Caco-2 (cell line): ENCODE results near the gene GPC6. TPM values are rescaled to one million over a fixed set of nuclear protein-coding genes. Genes with fewer than 3 reads are reported as not detected.

ENCODE experiments used
- BruUV-seq: library from RNA; stranded (reverse); fragments of 400-500 nt; replicated peaks from 2 replicates; lab custom pipeline; 2021; lab: Mats Ljungman, UMichigan
- CTCF ChIA-PET: fragments of 300-600 bp; sonication (Branson Sonifier 250); formaldehyde crosslinking; loops from one replicate; lab custom pipeline; 2022; ENCODE audit warnings: antibody characterized with exemption; lab: Charles Lee
- POLR2A ChIA-PET: fragments of 300-600 bp; sonication (Branson Sonifier 250); formaldehyde crosslinking; loops from one replicate; lab custom pipeline; 2022; ENCODE audit warnings: antibody characterized with exemption; lab: Charles Lee
- DNase-seq, 2 experiments: peaks; one replicate each; pipeline versions ENCODE4 v3.0.0 to v3.0.0-alpha.2; 2020 to 2022
- H3K27me3 ChIP-seq: replicated peaks from 2 replicates; pipeline ENCODE4 v1.6.0; 2011; ENCODE audit warnings: low read length; ENCODE audit not compliant: control insufficient read depth, insufficient read depth
- H3K36me3 ChIP-seq: 2 replicates; pipeline ENCODE4 v1.5.1; 2011; ENCODE audit warnings: low read length; ENCODE audit not compliant: control insufficient read depth, insufficient read depth
- H3K4me1 ChIP-seq: fragments of 250-450 bp; sonication (Bioruptor Pico); 2 replicates; pipeline ENCODE4 v1.5.1; 2020; ENCODE audit warnings: mild to moderate bottlenecking
- H3K4me3 ChIP-seq: 2 replicates; pipeline ENCODE4 v1.5.1; 2011; ENCODE audit warnings: low read depth, mild to moderate bottlenecking, control low read depth, low read length
- H3K9me3 ChIP-seq: fragments of 250-450 bp; sonication (Bioruptor Pico); 2 replicates; pipeline ENCODE4 v1.5.1; 2020; ENCODE audit warnings: mild to moderate bottlenecking, moderate library complexity
- H3K27ac Mint-ChIP-seq: one replicate; pipeline ENCODE4 v1.8.0; 2022; ENCODE audit warnings: mixed read lengths; ENCODE audit not compliant: unreplicated experiment
- H3K27me3 Mint-ChIP-seq: one replicate; pipeline ENCODE4 v1.8.0; 2022; ENCODE audit warnings: mixed read lengths; ENCODE audit not compliant: insufficient read depth, unreplicated experiment
- H3K36me3 Mint-ChIP-seq: one replicate; pipeline ENCODE4 v1.8.0; 2022; ENCODE audit warnings: mild to moderate bottlenecking, mixed read lengths; ENCODE audit not compliant: insufficient read depth, unreplicated experiment
- H3K4me1 Mint-ChIP-seq: one replicate; pipeline ENCODE4 v1.8.0; 2022; ENCODE audit warnings: low read depth, mixed read lengths; ENCODE audit not compliant: unreplicated experiment
- H3K4me3 Mint-ChIP-seq: one replicate; pipeline ENCODE4 v1.8.0; 2022; ENCODE audit warnings: mild to moderate bottlenecking, moderate library complexity, mixed read lengths; ENCODE audit not compliant: unreplicated experiment
- H3K9me3 Mint-ChIP-seq: one replicate; pipeline ENCODE4 v1.8.0; 2022; ENCODE audit warnings: mixed read lengths; ENCODE audit not compliant: unreplicated experiment
- CTCF ChIP-seq, 2 experiments: fragments of 200-600 bp in 1 of 2; IDR thresholded peaks; 1 replicate in 1 of 2; 2 replicates in 1 of 2; pipeline versions ENCODE4 v1.5.1 to v1.8.0; 2011 to 2022; ENCODE audit warnings: antibody characterized with exemption in 1 of 2, control low read depth in 1 of 2, inconsistent platforms in 1 of 2, low read depth in 1 of 2, low read length in 1 of 2, mild to moderate bottlenecking in 1 of 2, moderate library complexity in 1 of 2; ENCODE audit not compliant: insufficient read depth in 1 of 2, severe bottlenecking in 1 of 2, unreplicated experiment in 1 of 2
- intact Hi-C: fragments of 100-400 bp; cut with micrococcal nuclease; formaldehyde crosslinking; loops from one replicate; pipeline ENCODE4 v1.10.0; 2022; ENCODE audit not compliant: unreplicated experiment
- total RNA-seq: library from RNA; stranded (reverse); gene quantifications from 2 replicates; pipeline ENCODE4 v1.2.3, GENCODE V29; 2022

GPC6 gene
- total RNA-seq, 1 experiment from 2014 or later: 0.16 TPM

GRCh38 chr13:94195715-94196114, 969.1 kb downstream of the GPC6 start:
- ChIA-PET CTCF (no interaction called here), POLR2A (no interaction called here)
- H3K9me3 ChIP-seq: no peaks in the 10 kb centered on the region
- Mint-ChIP-seq H3K36me3 (no peaks in the 10 kb centered on the region), H3K27ac (no peak overlapping the region), H3K4me1 (no peaks in the 10 kb centered on the region), H3K27me3 (peaks cover 3% of the 10 kb centered on the region), H3K9me3 (no peaks in the 10 kb centered on the region), H3K4me3 (no peak overlapping the region)
- intact Hi-C loops: loop anchor here (10.0 kb wide), 1 partner anchor 1301 kb away; no protein-coding TSS in a partner anchor
- no peaks in the 10 kb centered on the region for H3K4me1 ChIP-seq
- no peak for TF ChIP-seq CTCF (IDR thresholded peaks at IDR 0.05; ENCODE audit: insufficient read depth in 1 of 2, low read depth in 1 of 2, low read length in 1 of 2, severe bottlenecking in 1 of 2, unreplicated experiment in 1 of 2)
- no peaks in the 10 kb centered on the region for H3K36me3 ChIP-seq
- no peaks in the 10 kb centered on the region for H3K27me3 ChIP-seq
- no peak for DNase-seq
- no peak overlapping the region for H3K4me3 ChIP-seq
- no TSS peak for BruUV-seq

- intact Hi-C loops: loop anchor here (10.0 kb wide), 1 partner anchor 1302 kb away; no protein-coding TSS in a partner anchor
- no peak for DNase-seq
- H3K4me3 ChIP-seq: no peak overlapping the region
- POLR2A ChIA-PET: no interaction called here
- no peaks in the 10 kb centered on the region for H3K4me1 Mint-ChIP-seq
- H3K36me3 ChIP-seq: no peaks in the 10 kb centered on the region
- TF ChIP-seq CTCF (IDR thresholded peaks at IDR 0.05; ENCODE audit: insufficient read depth in 1 of 2, low read depth in 1 of 2, low read length in 1 of 2, severe bottlenecking in 1 of 2, unreplicated experiment in 1 of 2): no peak
- no peaks in the 10 kb centered on the region for H3K4me1 ChIP-seq
- no peaks in the 10 kb centered on the region for H3K9me3 Mint-ChIP-seq
- no TSS peak for BruUV-seq
- CTCF ChIA-PET: interaction anchor here (0.7 kb wide), 1 partner anchor 220 kb away, joined by 4 read pairs; no protein-coding TSS in a partner anchor
- no peaks in the 10 kb centered on the region for H3K9me3 ChIP-seq
- no peaks in the 10 kb centered on the region for H3K27me3 Mint-ChIP-seq
- H3K27me3 ChIP-seq: no peaks in the 10 kb centered on the region
- H3K36me3 Mint-ChIP-seq: no peaks in the 10 kb centered on the region
- no peak overlapping the region for H3K27ac Mint-ChIP-seq
- H3K4me3 Mint-ChIP-seq: no peak overlapping the region
Observed at GRCh38 chr13:94196413-94196812, 969.8 kb downstream of the GPC6 start.

GRCh38 chr13:94198681-94199080, 972.1 kb downstream of the GPC6 start:
- Histone ChIP-seq H3K9me3 (no peaks in the 10 kb centered on the region), H3K4me1 (no peaks in the 10 kb centered on the region), H3K4me3 (no peak overlapping the region), H3K27me3 (no peaks in the 10 kb centered on the region), H3K36me3 (no peaks in the 10 kb centered on the region)
- DNase-seq: no peak
- POLR2A ChIA-PET: no interaction called here
- no TSS peak for BruUV-seq
- no peaks in the 10 kb centered on the region for H3K36me3 Mint-ChIP-seq
- no peak for TF ChIP-seq CTCF (IDR thresholded peaks at IDR 0.05; ENCODE audit: insufficient read depth in 1 of 2, low read depth in 1 of 2, low read length in 1 of 2, severe bottlenecking in 1 of 2, unreplicated experiment in 1 of 2)
- no peaks in the 10 kb centered on the region for H3K9me3 Mint-ChIP-seq
- no peak overlapping the region for H3K27ac Mint-ChIP-seq
- H3K4me3 Mint-ChIP-seq: no peak overlapping the region
- no peaks in the 10 kb centered on the region for H3K4me1 Mint-ChIP-seq
- no peaks in the 10 kb centered on the region for H3K27me3 Mint-ChIP-seq
- intact Hi-C loops: loop anchor here (10.0 kb wide), 1 partner anchor 1304 kb away; no protein-coding TSS in a partner anchor
- CTCF ChIA-PET: no interaction called here
